HepG2 (cell line): ENCODE results near the gene CCNL1. TPM values are rescaled to one million over a fixed set of nuclear protein-coding genes. Genes with fewer than 3 reads are reported as not detected.

Experiments used
- BCL3 ChIP-seq: sonication (generic); formaldehyde crosslinking; IDR thresholded peaks from 2 replicates; pipeline ENCODE4 v1.5.1; 2020; ENCODE audit warnings: mild to moderate bottlenecking, missing genetic modification reagents, moderate library complexity
- BRCA1 ChIP-seq: sonication (generic); formaldehyde crosslinking; IDR thresholded peaks from 2 replicates; pipeline ENCODE4 v1.4.0; 2020; ENCODE audit warnings: missing genetic modification reagents
- CENPT ChIP-seq: sonication (generic); formaldehyde crosslinking; IDR thresholded peaks from 2 replicates; pipeline ENCODE4 v1.8.0; 2022; ENCODE audit warnings: low read depth, mild to moderate bottlenecking, moderate library complexity, missing genetic modification reagents
- DR1 ChIP-seq: sonication (generic); formaldehyde crosslinking; IDR thresholded peaks from 2 replicates; pipeline ENCODE4 v1.8.0; 2021; ENCODE audit warnings: mild to moderate bottlenecking, missing genetic modification reagents, inconsistent platforms
- FOXC1 ChIP-seq: sonication (generic); formaldehyde crosslinking; IDR thresholded peaks from 2 replicates; pipeline ENCODE4 v1.8.0; 2022; ENCODE audit warnings: mild to moderate bottlenecking, missing genetic modification reagents, borderline replicate concordance
- HNRNPUL1 ChIP-seq: fragments of 200-400 bp; formaldehyde crosslinking; IDR thresholded peaks from 2 replicates; pipeline ENCODE4 v1.6.1; 2017; ENCODE audit warnings: low read depth, mild to moderate bottlenecking, low read length, moderate library complexity
- HOXA3 ChIP-seq: sonication (generic); formaldehyde crosslinking; IDR thresholded peaks from 2 replicates; pipeline ENCODE4 v1.5.0; 2020; ENCODE audit warnings: missing genetic modification reagents
- IRX3 ChIP-seq: sonication (generic); formaldehyde crosslinking; IDR thresholded peaks from 2 replicates; pipeline ENCODE4 v1.8.1; 2023; ENCODE audit warnings: mild to moderate bottlenecking, low read depth, missing genetic modification reagents, borderline replicate concordance
- MAFF ChIP-seq: IDR thresholded peaks from 2 replicates; pipeline ENCODE4 v1.6.1; 2011; ENCODE audit warnings: low read depth, low read length, improper control_type of control experiment
- NR2F2 ChIP-seq: IDR thresholded peaks from 2 replicates; pipeline ENCODE4 v1.6.1; 2012; ENCODE audit warnings: low read depth, inconsistent platforms, borderline replicate concordance
- NR2F6 ChIP-seq, 2 experiments: IDR thresholded peaks; 2 replicates each; pipeline ENCODE4 v1.6.1; 2016; ENCODE audit warnings: antibody characterized with exemption in 1 of 2, mild to moderate bottlenecking in 1 of 2
- POLR2A ChIP-seq, 2 experiments: IDR thresholded peaks; 2 replicates each; pipeline ENCODE4 v1.6.1; 2011; ENCODE audit warnings: low read depth in 2 of 2, low read length in 2 of 2, mild to moderate bottlenecking in 1 of 2, moderate library complexity in 1 of 2; ENCODE audit not compliant: insufficient read depth in 1 of 2
- SP5 ChIP-seq: IDR thresholded peaks from 2 replicates; pipeline ENCODE4 v1.6.1; 2016; ENCODE audit warnings: low read depth, borderline replicate concordance
- STAT5B ChIP-seq: sonication (generic); formaldehyde crosslinking; IDR thresholded peaks from 2 replicates; pipeline ENCODE4 v1.4.0; 2020; ENCODE audit warnings: missing genetic modification reagents
- YY1 ChIP-seq: IDR thresholded peaks from 2 replicates; pipeline ENCODE4 v1.6.1; 2011; ENCODE audit warnings: low read length, low read depth, moderate library complexity, mild to moderate bottlenecking; ENCODE audit not compliant: insufficient read depth, insufficient replicate concordance
- ZBTB20 ChIP-seq: sonication (generic); formaldehyde crosslinking; IDR thresholded peaks from 2 replicates; pipeline ENCODE4 v1.8.1; 2023; ENCODE audit warnings: missing genetic modification reagents, low read depth, mild to moderate bottlenecking, borderline replicate concordance
- ZNF484 ChIP-seq: sonication (generic); formaldehyde crosslinking; IDR thresholded peaks from 2 replicates; pipeline ENCODE4 v1.5.1; 2020; ENCODE audit warnings: mild to moderate bottlenecking, low read depth, missing genetic modification reagents, borderline replicate concordance
- ZNF510 ChIP-seq: sonication (generic); formaldehyde crosslinking; IDR thresholded peaks from 2 replicates; pipeline ENCODE4 v1.4.0; 2020; ENCODE audit warnings: low read depth, mild to moderate bottlenecking, missing genetic modification reagents
- ZNF543 ChIP-seq: sonication (generic); formaldehyde crosslinking; IDR thresholded peaks from 2 replicates; pipeline ENCODE4 v1.4.0; 2020; ENCODE audit warnings: mild to moderate bottlenecking, missing genetic modification reagents
- ZNF562 ChIP-seq: sonication (generic); formaldehyde crosslinking; IDR thresholded peaks from 2 replicates; pipeline ENCODE4 v1.8.0; 2022; ENCODE audit warnings: missing genetic modification reagents, borderline replicate concordance
- ZNF607 ChIP-seq: sonication (generic); formaldehyde crosslinking; IDR thresholded peaks from 2 replicates; pipeline ENCODE4 v1.5.1; 2020; ENCODE audit warnings: missing genetic modification reagents, mild to moderate bottlenecking, borderline replicate concordance
- ZNF660 ChIP-seq: sonication (generic); formaldehyde crosslinking; IDR thresholded peaks from 2 replicates; pipeline ENCODE4 v1.5.1; 2020; ENCODE audit warnings: mild to moderate bottlenecking, low read depth, missing genetic modification reagents, borderline replicate concordance
- ZNF724P ChIP-seq: sonication (generic); formaldehyde crosslinking; IDR thresholded peaks from 2 replicates; pipeline ENCODE4 v1.8.0; 2022; ENCODE audit warnings: missing genetic modification reagents, borderline replicate concordance
- polyA plus RNA-seq, 8 experiments: library from polyadenylated mRNA; depleted of rRNA in 3 of 8; stranded (reverse) in 7 of 8; unstranded in 1 of 8; fragments of >200 nt; fragmentation: Illumina TruSeq in 4 of 8; extraction: Trizol in 4 of 8; gene quantifications; 2 replicates each; pipeline versions ENCODE4 v1.2.1 to v1.2.3, GENCODE V29; 2011 to 2016; ENCODE audit warnings: low read depth in 4 of 8, missing spikeins in 1 of 8, mixed read lengths in 1 of 8; ENCODE audit not compliant: insufficient read depth in 1 of 8
- total RNA-seq, 5 experiments: library from RNA; depleted of rRNA; stranded (reverse); fragments of >200 nt; fragmentation: Illumina TruSeq; extraction: Trizol; gene quantifications; 2 replicates each; pipeline ENCODE4 v1.2.3, GENCODE V29; 2016; ENCODE audit warnings: low read depth in 1 of 5
- TF ChIP-seq, protein P1 (sequence below): sonication (generic); formaldehyde crosslinking; conservative IDR thresholded peaks from 2 replicates; pipeline ENCODE4 v1.4.0; 2020; ENCODE audit warnings: mild to moderate bottlenecking, missing genetic modification reagents, moderate library complexity
- TF ChIP-seq, protein P2 (sequence below): sonication (generic); formaldehyde crosslinking; IDR thresholded peaks from 2 replicates; pipeline ENCODE4 v1.5.0; 2020; ENCODE audit warnings: missing genetic modification reagents, mild to moderate bottlenecking, borderline replicate concordance

The CCNL1 gene
- total and polyA plus RNA-seq, 2 of the 13 experiments (the other 11 are each of a cell fraction or from before 2014, with no cell fraction given) = 151 to 303 TPM

DNA sequence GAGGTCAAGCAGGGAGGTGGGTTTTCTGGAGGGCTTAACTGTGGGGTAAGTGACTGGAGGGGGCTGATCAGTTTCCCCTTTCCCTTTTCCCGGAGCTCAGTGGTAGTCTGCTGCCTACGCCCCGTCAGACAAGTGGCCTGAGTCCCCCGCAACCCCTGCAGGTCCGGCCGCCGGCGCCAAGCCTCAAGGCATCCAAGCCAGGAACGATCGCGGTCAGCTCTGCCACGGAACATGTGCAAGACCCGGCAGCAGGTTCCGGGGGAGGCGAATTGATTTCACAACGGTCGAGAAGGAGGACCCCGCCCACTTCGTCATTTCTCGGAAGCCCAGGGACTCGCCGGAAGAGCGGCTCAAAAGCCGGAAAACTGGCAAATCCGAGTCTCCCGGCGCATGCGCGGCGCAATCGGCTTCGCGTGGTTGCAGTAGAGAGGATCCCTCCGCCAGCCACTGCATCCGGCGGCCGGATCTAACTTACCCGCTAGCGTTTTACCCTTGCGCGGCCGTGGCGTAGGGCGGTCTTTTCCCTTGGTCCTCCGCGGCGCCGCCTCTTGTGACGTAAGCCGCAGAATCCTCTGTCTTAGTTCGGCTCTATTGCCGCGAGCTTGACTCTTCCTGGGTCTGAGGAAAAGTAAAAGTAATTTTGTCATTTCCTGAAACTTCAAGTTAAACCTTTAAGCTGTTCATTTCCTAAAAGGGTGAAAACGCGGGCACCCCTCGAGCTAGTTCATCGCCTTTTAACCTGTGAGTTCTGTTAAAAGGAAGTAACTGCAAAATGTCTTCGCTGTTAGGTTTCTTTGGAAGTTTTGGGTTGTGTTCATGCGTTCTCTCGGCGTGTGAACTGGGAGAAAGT lies 14.9 kb upstream of the CCNL1 start (continued):
- TF ChIP-seq BCL3 (CRISPR knock-in tag) = peak; percentile 98
- TF ChIP-seq CENPT (CRISPR knock-in tag) = 0 out of 2 replicates have a peak, but pooled peaks have one; percentile 47
- TF ChIP-seq ZNF660 (CRISPR knock-in tag) = peak; percentile 86; the same call in 1 of the 2 replicates
- 0 out of 2 replicates have a peak, but pooled peaks have one; percentile 51 for TF ChIP-seq ZNF724P (CRISPR knock-in tag)
- TF ChIP-seq, protein P1, sequence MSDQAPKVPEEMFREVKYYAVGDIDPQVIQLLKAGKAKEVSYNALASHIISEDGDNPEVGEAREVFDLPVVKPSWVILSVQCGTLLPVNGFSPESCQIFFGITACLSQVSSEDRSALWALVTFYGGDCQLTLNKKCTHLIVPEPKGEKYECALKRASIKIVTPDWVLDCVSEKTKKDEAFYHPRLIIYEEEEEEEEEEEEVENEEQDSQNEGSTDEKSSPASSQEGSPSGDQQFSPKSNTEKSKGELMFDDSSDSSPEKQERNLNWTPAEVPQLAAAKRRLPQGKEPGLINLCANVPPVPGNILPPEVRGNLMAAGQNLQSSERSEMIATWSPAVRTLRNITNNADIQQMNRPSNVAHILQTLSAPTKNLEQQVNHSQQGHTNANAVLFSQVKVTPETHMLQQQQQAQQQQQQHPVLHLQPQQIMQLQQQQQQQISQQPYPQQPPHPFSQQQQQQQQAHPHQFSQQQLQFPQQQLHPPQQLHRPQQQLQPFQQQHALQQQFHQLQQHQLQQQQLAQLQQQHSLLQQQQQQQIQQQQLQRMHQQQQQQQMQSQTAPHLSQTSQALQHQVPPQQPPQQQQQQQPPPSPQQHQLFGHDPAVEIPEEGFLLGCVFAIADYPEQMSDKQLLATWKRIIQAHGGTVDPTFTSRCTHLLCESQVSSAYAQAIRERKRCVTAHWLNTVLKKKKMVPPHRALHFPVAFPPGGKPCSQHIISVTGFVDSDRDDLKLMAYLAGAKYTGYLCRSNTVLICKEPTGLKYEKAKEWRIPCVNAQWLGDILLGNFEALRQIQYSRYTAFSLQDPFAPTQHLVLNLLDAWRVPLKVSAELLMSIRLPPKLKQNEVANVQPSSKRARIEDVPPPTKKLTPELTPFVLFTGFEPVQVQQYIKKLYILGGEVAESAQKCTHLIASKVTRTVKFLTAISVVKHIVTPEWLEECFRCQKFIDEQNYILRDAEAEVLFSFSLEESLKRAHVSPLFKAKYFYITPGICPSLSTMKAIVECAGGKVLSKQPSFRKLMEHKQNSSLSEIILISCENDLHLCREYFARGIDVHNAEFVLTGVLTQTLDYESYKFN = peak; percentile 73
- TF ChIP-seq, protein P2, sequence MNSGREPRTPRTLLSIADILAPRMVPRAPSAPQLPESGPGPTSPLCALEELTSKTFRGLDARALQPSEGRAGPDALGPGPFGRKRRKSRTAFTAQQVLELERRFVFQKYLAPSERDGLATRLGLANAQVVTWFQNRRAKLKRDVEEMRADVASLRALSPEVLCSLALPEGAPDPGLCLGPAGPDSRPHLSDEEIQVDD = no peak
- peak; percentile 21 for TF ChIP-seq NR2F6 (IDR thresholded peaks at IDR 0.05)
- peak; percentile 77 for TF ChIP-seq NR2F6 (CRISPR knock-in tag; IDR thresholded peaks at IDR 0.05)
- TF ChIP-seq YY1 = peak; percentile 75
- no peak for TF ChIP-seq ZNF562
- peak; percentile 96 for TF ChIP-seq IRX3 (CRISPR knock-in tag)
- no peak; the same call in 1 of the 2 replicates for TF ChIP-seq NR2F2
- TF ChIP-seq HOXA3 (CRISPR knock-in tag) = peak; percentile 99
- 0 out of 2 replicates have a peak, but pooled peaks have one; percentile 54 for TF ChIP-seq STAT5B
- TF ChIP-seq SP5 = peak; percentile 86
- peak; percentile 86 for TF ChIP-seq ZNF607
- TF ChIP-seq POLR2A (IDR thresholded peaks at IDR 0.05; ENCODE audit: insufficient read depth in 1 of 2, low read depth in 2 of 2, low read length in 2 of 2) = peak; percentile 92 to 93
- TF ChIP-seq ZNF510 (CRISPR knock-in tag) = peak; percentile 98
- peak; percentile 72 for TF ChIP-seq BRCA1 (CRISPR knock-in tag)
- TF ChIP-seq DR1 (CRISPR knock-in tag) = peak; percentile 95
- peak; percentile 84; the same call in 1 of the 2 replicates for TF ChIP-seq ZBTB20 (CRISPR knock-in tag)
- peak; percentile 78 for TF ChIP-seq FOXC1 (CRISPR knock-in tag)
- no peak for TF ChIP-seq MAFF
- no peak for TF ChIP-seq ZNF484 (CRISPR knock-in tag)
- no peak for TF ChIP-seq HNRNPUL1
- peak; percentile 85 for TF ChIP-seq ZNF543
